ENCODE data around the gene MBNL3.

DNA sequence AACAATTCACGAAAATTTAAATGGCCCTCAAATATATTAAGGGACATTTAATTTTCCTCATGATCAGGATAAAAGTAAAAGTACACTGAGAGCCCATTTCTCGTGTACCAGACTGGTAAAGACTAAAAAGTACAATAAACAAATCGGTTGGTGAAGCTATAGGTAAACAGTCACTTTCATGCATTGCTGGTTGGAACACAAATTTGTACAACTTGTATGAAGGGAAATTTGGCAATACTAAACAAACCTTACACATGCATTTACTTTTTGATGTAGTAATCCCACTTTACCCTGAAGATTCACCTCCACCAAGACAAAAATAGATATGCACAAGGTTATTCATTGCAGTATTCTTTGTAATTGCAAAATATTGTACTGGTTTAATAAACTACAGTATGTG, 31.4 kb upstream of the MBNL3 start:
- TF ChIP-seq POLR2A (IDR thresholded peaks at IDR 0.05; ENCODE audit: low read length) (no peak), GATA1 (IDR thresholded peaks at IDR 0.05; ENCODE audit: low read depth, low read length) (no peak)
